ENCODE results near the gene UNC13B. TPM values are rescaled to one million over a fixed set of nuclear protein-coding genes. Genes with fewer than 3 reads are reported as not detected.

UNC13B gene
- polyA plus RNA-seq, 1 experiment, result 12.5 TPM

DNA sequence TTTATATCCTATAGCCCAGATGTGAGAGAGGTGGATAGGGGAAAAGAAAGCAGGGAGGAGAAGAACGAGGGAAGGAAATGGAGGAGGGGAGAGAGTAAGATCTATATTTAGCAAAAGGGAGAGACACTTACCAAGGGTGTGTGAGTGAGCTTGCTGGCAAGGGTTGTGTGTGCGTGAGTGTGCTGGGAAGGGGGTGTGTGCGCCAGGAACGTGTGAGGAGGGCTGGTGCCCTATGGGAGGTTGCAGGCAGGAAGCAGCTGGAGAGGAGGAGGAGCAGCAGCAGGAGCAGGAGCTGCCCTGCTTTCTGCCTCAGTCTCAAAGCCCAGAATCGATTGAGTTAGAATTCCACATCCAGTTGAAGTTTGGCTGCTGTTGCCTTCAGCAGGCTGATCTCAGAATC, 179.8 kb downstream of the UNC13B start:
- peak overlapping the region; percentile 36 for H3K4me3 ChIP-seq (ENCODE audit: low read depth, low read length)
- H3K9me3 ChIP-seq (ENCODE audit: control insufficient read depth, insufficient read depth, low read length), result no peaks in the 10 kb centered on the region
- peak overlapping the region; percentile 52 for H3K27ac ChIP-seq (ENCODE audit: low read depth, low read length)
- H3K27me3 ChIP-seq (ENCODE audit: control insufficient read depth, insufficient read depth, low read length), result no peaks in the 10 kb centered on the region
- TF ChIP-seq, protein P1, sequence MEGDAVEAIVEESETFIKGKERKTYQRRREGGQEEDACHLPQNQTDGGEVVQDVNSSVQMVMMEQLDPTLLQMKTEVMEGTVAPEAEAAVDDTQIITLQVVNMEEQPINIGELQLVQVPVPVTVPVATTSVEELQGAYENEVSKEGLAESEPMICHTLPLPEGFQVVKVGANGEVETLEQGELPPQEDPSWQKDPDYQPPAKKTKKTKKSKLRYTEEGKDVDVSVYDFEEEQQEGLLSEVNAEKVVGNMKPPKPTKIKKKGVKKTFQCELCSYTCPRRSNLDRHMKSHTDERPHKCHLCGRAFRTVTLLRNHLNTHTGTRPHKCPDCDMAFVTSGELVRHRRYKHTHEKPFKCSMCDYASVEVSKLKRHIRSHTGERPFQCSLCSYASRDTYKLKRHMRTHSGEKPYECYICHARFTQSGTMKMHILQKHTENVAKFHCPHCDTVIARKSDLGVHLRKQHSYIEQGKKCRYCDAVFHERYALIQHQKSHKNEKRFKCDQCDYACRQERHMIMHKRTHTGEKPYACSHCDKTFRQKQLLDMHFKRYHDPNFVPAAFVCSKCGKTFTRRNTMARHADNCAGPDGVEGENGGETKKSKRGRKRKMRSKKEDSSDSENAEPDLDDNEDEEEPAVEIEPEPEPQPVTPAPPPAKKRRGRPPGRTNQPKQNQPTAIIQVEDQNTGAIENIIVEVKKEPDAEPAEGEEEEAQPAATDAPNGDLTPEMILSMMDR (IDR thresholded peaks at IDR 0.05; ENCODE audit: low read depth, low read length), result no peak
- CTCF ChIA-PET, result interaction anchor here (1.2 to 2.1 kb wide), 3 partner anchors 12 to 442 kb away, joined by 4 to 5 read pairs (median 5); no protein-coding TSS in a partner anchor
- DNase-seq (ENCODE audit: low read depth, low spot score), result peak; percentile 37
- POLR2A ChIA-PET, result interaction anchor here (1.0 kb wide), 1 partner anchor 25 kb away, joined by 3 read pairs; no protein-coding TSS in a partner anchor

DNA sequence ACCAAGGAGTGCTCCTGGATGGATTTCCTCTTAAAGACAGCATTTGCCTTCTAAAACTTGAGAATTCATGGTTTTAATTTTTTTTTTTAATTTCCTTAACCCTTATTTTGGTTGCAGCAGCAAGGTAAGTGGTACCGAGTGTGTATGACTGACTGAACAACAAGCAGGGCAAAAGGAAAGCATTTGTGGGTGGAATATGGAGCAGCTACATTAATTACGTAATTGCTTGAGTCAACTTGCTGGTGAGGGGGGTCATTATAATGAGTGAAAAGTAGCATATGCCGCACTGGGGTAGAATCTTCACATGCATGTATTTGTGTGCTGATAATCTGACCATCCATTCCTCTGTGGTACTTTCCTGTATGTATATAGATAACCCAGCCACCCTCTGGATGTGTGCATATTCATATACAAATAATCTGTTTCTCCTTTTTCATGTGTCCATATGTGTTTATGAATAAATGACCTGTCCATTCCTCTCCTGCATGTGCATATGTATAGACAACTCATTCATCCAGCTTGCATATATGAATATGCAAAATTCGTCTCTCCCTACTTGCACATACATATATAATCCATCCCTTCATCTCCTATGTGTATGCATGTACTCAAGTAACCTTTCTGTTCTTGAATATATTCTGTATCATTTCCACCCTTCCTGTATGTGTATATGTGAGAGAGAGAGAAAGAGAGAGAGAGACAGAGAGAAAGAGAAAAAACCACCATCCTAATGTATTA, 180.6 kb downstream of the UNC13B start:
- Histone ChIP-seq H3K4me3 (ENCODE audit: low read depth, low read length) (peak overlapping the region; percentile 36), H3K27ac (ENCODE audit: low read depth, low read length) (peak overlapping the region; percentile 52), H3K27me3 (ENCODE audit: control insufficient read depth, insufficient read depth, low read length) (no peaks in the 10 kb centered on the region), H3K9me3 (ENCODE audit: control insufficient read depth, insufficient read depth, low read length) (no peaks in the 10 kb centered on the region)
- TF ChIP-seq, protein P1 (IDR thresholded peaks at IDR 0.05; ENCODE audit: low read depth, low read length), result no peak
- ChIA-PET CTCF (interaction anchor here (1.4 to 2.1 kb wide), 2 partner anchors 12 to 226 kb away, joined by 4 to 5 read pairs; no protein-coding TSS in a partner anchor), POLR2A (interaction anchor here (1.0 kb wide), 1 partner anchor 25 kb away, joined by 3 read pairs; no protein-coding TSS in a partner anchor)
- no peak for DNase-seq (ENCODE audit: low read depth, low spot score)

DNA sequence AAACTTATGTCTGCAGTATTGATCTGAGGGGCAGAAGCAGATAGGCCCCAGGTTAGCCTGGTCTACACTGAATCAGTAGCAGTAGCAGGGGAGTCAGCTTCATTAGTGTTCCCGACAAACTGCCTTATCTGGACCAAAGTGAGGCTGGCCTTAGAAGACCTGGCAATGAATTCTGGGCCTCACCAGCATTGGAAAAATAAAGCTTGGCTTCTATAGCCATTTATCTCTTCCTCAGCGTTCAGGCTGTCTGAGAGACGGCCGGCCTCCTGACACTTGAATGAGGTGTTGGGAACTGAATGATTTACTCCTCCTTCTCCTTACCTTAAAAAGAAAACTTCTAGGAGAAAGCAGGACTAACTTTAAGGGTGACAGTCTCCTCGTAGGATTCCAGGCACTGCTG, 186.3 kb downstream of the UNC13B start:
- CTCF ChIA-PET, result no interaction called here
- Histone ChIP-seq H3K4me3 (ENCODE audit: low read depth, low read length) (no peak overlapping the region), H3K9me3 (ENCODE audit: control insufficient read depth, insufficient read depth, low read length) (no peaks in the 10 kb centered on the region), H3K27ac (ENCODE audit: low read depth, low read length) (no peak overlapping the region), H3K27me3 (ENCODE audit: control insufficient read depth, insufficient read depth, low read length) (no peaks in the 10 kb centered on the region)
- POLR2A ChIA-PET, result no interaction called here
- TF ChIP-seq, protein P1 (IDR thresholded peaks at IDR 0.05; ENCODE audit: low read depth, low read length), result no peak
- DNase-seq (ENCODE audit: low read depth, low spot score), result no peak

DNA sequence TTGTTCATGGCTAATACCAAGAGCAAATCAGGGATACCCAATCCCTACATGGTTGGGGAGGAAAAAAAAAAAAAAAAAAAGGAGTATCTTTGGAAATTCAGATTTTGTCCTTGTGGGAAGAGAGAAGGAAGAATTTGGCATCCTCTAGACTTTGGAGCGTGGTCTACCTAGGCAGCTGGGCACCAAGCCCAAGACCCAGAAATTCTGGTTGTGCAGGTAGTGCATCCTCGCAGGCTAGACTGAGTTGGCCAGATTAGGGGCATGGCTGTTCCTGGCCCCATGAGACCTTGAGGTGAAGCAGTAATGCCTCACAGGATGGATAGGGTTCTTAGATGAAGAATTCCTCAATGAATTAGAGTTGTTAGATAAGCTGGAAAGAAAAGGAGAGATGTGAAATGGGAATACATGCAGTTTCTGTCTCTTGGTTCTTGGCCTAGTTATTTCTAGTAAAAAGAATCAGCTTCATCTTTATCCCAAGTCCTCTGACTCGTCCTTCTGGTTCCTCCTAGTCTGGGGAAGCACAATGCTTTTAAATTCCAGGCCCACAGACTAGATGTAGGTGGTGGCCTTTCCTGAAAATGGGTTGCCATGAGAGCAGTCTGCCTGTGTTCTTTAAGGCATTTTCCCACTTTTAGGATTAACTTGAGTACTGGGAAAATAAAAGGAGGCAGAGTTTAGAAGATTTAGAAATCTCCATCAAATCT, 187.6 kb downstream of the UNC13B start:
- H3K27me3 ChIP-seq (ENCODE audit: control insufficient read depth, insufficient read depth, low read length), result no peaks in the 10 kb centered on the region
- H3K4me3 ChIP-seq (ENCODE audit: low read depth, low read length), result no peak overlapping the region
- ChIA-PET CTCF (no interaction called here), POLR2A (interaction anchor here (0.7 kb wide), 1 partner anchor 16 kb away, joined by 6 read pairs; no protein-coding TSS in a partner anchor)
- no peak for DNase-seq (ENCODE audit: low read depth, low spot score)
- H3K9me3 ChIP-seq (ENCODE audit: control insufficient read depth, insufficient read depth, low read length), result no peaks in the 10 kb centered on the region
- TF ChIP-seq, protein P1 (IDR thresholded peaks at IDR 0.05; ENCODE audit: low read depth, low read length), result no peak
- H3K27ac ChIP-seq (ENCODE audit: low read depth, low read length), result no peak overlapping the region

DNA sequence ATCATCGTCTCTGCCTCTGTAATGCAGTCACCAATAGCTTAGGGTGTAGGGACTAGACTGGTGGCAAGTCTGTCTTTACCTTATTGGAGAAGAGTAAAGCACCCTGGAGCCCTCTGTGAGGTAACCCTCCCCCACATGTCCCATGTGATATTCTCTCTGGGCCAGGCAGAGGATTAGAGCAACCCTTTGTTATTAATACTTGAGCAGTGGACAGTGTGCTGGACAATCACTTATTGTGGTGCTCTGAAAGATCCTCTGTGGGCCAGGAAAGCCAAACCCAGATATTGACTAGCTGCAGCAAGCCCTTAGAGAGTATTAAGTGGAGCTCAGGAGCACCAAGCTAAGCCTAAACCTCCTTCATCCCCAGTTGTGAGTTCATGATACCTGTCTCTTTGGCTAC, 188.4 kb downstream of the UNC13B start:
- ChIA-PET CTCF (interaction anchor here (0.6 to 0.9 kb wide), 2 partner anchors 82 to 91 kb away, joined by 3 read pairs; no protein-coding TSS in a partner anchor), POLR2A (no interaction called here)
- no peak overlapping the region for H3K27ac ChIP-seq (ENCODE audit: low read depth, low read length)
- H3K9me3 ChIP-seq (ENCODE audit: control insufficient read depth, insufficient read depth, low read length), result no peaks in the 10 kb centered on the region
- TF ChIP-seq, protein P1 (IDR thresholded peaks at IDR 0.05; ENCODE audit: low read depth, low read length), result no peak
- no peaks in the 10 kb centered on the region for H3K27me3 ChIP-seq (ENCODE audit: control insufficient read depth, insufficient read depth, low read length)
- DNase-seq (ENCODE audit: low read depth, low spot score), result no peak
- H3K4me3 ChIP-seq (ENCODE audit: low read depth, low read length), result no peak overlapping the region

Data from AG04450 (cell line).